HepG2 (cell line): ENCODE data around the gene UXS1. TPM values are rescaled to one million over a fixed set of nuclear protein-coding genes. Genes with fewer than 3 reads are reported as not detected.

Experiments used
- TAF1 ChIP-seq: sonication (generic); formaldehyde crosslinking; IDR thresholded peaks from 2 replicates; pipeline ENCODE4 v1.4.0; 2020; ENCODE audit warnings: missing genetic modification reagents
- ZIK1 ChIP-seq: sonication (generic); formaldehyde crosslinking; IDR thresholded peaks from 2 replicates; pipeline ENCODE4 v1.5.0; 2020; ENCODE audit warnings: mild to moderate bottlenecking, low read depth, missing genetic modification reagents, borderline replicate concordance
- polyA plus RNA-seq, 8 experiments: library from polyadenylated mRNA; depleted of rRNA in 3 of 8; stranded (reverse) in 7 of 8; unstranded in 1 of 8; fragments of >200 nt; fragmentation: Illumina TruSeq in 4 of 8; extraction: Trizol in 4 of 8; gene quantifications; 2 replicates each; pipeline versions ENCODE4 v1.2.1 to v1.2.3, GENCODE V29; 2011 to 2016; ENCODE audit warnings: low read depth in 4 of 8, missing spikeins in 1 of 8, mixed read lengths in 1 of 8; ENCODE audit not compliant: insufficient read depth in 1 of 8
- total RNA-seq, 5 experiments: library from RNA; depleted of rRNA; stranded (reverse); fragments of >200 nt; fragmentation: Illumina TruSeq; extraction: Trizol; gene quantifications; 2 replicates each; pipeline ENCODE4 v1.2.3, GENCODE V29; 2016; ENCODE audit warnings: low read depth in 1 of 5
- TF ChIP-seq, protein P1 (sequence below): sonication (generic); formaldehyde crosslinking; IDR thresholded peaks from 2 replicates; pipeline ENCODE4 v1.9.0; 2021; ENCODE audit warnings: mild to moderate bottlenecking, missing genetic modification reagents
- TF ChIP-seq, protein P2 (sequence below): sonication (generic); formaldehyde crosslinking; IDR thresholded peaks from 2 replicates; pipeline ENCODE4 v1.4.0; 2020; ENCODE audit warnings: missing genetic modification reagents, low read depth, mild to moderate bottlenecking, borderline replicate concordance
- TF ChIP-seq, protein P3 (sequence below): sonication (generic); formaldehyde crosslinking; IDR thresholded peaks from 2 replicates; pipeline ENCODE4 v1.5.1; 2020; ENCODE audit warnings: missing genetic modification reagents, mild to moderate bottlenecking, borderline replicate concordance

The UXS1 gene
- total and polyA plus RNA-seq, 2 of the 13 experiments (the other 11 are each of a cell fraction or from before 2014, with no cell fraction given) = 53.3 to 110 TPM

DNA sequence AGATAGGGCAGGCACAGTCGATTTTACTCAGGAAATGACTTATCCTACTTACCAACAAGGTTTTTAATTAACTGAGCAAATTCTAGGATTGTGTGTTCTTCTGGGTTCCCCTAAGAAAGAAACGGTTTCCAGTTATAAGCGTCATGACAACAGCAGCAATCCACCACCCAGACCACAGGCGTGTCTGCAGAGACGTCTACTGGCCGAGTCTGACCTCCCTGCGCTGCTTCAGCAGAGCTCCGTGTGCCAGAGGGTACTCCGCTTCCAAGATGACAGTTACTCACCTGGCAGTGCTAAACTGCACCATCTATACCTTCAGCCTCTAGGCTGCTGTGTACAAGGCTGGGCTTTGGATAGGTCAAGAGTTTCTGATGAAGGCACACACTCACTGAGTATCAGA is 95.4 kb downstream of the UXS1 start (continued):
- TF ChIP-seq, protein P1, sequence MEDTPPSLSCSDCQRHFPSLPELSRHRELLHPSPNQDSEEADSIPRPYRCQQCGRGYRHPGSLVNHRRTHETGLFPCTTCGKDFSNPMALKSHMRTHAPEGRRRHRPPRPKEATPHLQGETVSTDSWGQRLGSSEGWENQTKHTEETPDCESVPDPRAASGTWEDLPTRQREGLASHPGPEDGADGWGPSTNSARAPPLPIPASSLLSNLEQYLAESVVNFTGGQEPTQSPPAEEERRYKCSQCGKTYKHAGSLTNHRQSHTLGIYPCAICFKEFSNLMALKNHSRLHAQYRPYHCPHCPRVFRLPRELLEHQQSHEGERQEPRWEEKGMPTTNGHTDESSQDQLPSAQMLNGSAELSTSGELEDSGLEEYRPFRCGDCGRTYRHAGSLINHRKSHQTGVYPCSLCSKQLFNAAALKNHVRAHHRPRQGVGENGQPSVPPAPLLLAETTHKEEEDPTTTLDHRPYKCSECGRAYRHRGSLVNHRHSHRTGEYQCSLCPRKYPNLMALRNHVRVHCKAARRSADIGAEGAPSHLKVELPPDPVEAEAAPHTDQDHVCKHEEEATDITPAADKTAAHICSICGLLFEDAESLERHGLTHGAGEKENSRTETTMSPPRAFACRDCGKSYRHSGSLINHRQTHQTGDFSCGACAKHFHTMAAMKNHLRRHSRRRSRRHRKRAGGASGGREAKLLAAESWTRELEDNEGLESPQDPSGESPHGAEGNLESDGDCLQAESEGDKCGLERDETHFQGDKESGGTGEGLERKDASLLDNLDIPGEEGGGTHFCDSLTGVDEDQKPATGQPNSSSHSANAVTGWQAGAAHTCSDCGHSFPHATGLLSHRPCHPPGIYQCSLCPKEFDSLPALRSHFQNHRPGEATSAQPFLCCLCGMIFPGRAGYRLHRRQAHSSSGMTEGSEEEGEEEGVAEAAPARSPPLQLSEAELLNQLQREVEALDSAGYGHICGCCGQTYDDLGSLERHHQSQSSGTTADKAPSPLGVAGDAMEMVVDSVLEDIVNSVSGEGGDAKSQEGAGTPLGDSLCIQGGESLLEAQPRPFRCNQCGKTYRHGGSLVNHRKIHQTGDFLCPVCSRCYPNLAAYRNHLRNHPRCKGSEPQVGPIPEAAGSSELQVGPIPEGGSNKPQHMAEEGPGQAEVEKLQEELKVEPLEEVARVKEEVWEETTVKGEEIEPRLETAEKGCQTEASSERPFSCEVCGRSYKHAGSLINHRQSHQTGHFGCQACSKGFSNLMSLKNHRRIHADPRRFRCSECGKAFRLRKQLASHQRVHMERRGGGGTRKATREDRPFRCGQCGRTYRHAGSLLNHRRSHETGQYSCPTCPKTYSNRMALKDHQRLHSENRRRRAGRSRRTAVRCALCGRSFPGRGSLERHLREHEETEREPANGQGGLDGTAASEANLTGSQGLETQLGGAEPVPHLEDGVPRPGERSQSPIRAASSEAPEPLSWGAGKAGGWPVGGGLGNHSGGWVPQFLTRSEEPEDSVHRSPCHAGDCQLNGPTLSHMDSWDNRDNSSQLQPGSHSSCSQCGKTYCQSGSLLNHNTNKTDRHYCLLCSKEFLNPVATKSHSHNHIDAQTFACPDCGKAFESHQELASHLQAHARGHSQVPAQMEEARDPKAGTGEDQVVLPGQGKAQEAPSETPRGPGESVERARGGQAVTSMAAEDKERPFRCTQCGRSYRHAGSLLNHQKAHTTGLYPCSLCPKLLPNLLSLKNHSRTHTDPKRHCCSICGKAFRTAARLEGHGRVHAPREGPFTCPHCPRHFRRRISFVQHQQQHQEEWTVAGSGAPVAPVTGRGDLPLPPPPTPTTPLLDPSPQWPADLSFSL (CRISPR knock-in tag) = no peak
- TF ChIP-seq, protein P2, sequence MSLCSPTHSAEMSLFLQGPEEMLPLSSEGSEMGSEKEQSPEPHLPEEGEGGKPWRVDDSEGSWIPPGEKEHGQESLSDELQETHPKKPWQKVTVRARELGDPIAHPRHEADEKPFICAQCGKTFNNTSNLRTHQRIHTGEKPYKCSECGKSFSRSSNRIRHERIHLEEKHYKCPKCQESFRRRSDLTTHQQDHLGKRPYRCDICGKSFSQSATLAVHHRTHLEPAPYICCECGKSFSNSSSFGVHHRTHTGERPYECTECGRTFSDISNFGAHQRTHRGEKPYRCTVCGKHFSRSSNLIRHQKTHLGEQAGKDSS (CRISPR knock-in tag) = no peak
- TF ChIP-seq, protein P3, sequence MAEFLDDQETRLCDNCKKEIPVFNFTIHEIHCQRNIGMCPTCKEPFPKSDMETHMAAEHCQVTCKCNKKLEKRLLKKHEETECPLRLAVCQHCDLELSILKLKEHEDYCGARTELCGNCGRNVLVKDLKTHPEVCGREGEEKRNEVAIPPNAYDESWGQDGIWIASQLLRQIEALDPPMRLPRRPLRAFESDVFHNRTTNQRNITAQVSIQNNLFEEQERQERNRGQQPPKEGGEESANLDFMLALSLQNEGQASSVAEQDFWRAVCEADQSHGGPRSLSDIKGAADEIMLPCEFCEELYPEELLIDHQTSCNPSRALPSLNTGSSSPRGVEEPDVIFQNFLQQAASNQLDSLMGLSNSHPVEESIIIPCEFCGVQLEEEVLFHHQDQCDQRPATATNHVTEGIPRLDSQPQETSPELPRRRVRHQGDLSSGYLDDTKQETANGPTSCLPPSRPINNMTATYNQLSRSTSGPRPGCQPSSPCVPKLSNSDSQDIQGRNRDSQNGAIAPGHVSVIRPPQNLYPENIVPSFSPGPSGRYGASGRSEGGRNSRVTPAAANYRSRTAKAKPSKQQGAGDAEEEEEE (CRISPR knock-in tag) = no peak
- TF ChIP-seq ZIK1 (CRISPR knock-in tag) = no peak
- no peak for TF ChIP-seq TAF1 (CRISPR knock-in tag)
- TF ChIP-seq, all 625 proteins: peak for 0
